ENCODE data around the gene TMEM138.

Gene TMEM138

GRCh38 chr11:61403658-61404057 is 41.5 kb downstream of the TMEM138 start:
- no peaks in the 10 kb centered on the region for H3K27me3 Mint-ChIP-seq
- H3K4me1 Mint-ChIP-seq (ENCODE audit: low read depth): no peaks in the 10 kb centered on the region
- H3K27ac Mint-ChIP-seq: no peak overlapping the region
- H3K4me3 Mint-ChIP-seq: no peak overlapping the region
- H3K9me3 Mint-ChIP-seq: no peaks in the 10 kb centered on the region
- H3K36me3 Mint-ChIP-seq (ENCODE audit: low read depth): peaks cover 79% of the 10 kb centered on the region

DNA sequence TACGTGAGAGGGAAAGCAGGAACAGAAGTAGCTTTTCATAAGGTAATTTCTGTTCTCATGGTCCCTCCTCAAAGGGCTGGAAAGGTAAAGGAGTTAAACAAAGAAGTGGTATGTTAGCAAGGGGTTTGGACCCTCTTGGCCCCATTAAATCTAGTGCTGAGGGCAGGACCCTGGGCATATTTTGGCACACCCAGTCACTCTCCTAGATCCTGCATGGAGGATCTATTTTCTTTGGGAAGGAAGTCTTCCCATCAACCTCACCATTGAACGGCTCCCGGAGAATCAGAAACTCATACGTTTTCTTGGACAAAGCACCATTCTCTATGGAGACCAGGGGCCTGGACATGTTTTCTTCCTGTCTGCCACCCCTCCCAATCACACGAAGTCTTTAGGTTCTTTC is 41.9 kb downstream of the TMEM138 start:
- Mint-ChIP-seq H3K9me3 (no peaks in the 10 kb centered on the region), H3K4me3 (no peak overlapping the region), H3K27ac (no peak overlapping the region), H3K4me1 (ENCODE audit: low read depth) (no peaks in the 10 kb centered on the region), H3K36me3 (ENCODE audit: low read depth) (peaks cover 77% of the 10 kb centered on the region), H3K27me3 (no peaks in the 10 kb centered on the region)

GRCh38 chr11:61404641-61405040 is 42.5 kb downstream of the TMEM138 start:
- H3K4me1 Mint-ChIP-seq (ENCODE audit: low read depth): no peaks in the 10 kb centered on the region
- no peaks in the 10 kb centered on the region for H3K9me3 Mint-ChIP-seq
- no peak overlapping the region for H3K27ac Mint-ChIP-seq
- peaks cover 76% of the 10 kb centered on the region for H3K36me3 Mint-ChIP-seq (ENCODE audit: low read depth)
- no peaks in the 10 kb centered on the region for H3K27me3 Mint-ChIP-seq
- no peak overlapping the region for H3K4me3 Mint-ChIP-seq

GRCh38 chr11:61406067-61406466 is 43.9 kb downstream of the TMEM138 start:
- H3K27me3 Mint-ChIP-seq: no peaks in the 10 kb centered on the region
- H3K36me3 Mint-ChIP-seq (ENCODE audit: low read depth): peaks cover 78% of the 10 kb centered on the region
- H3K4me3 Mint-ChIP-seq: no peak overlapping the region
- no peaks in the 10 kb centered on the region for H3K9me3 Mint-ChIP-seq
- no peaks in the 10 kb centered on the region for H3K4me1 Mint-ChIP-seq (ENCODE audit: low read depth)
- H3K27ac Mint-ChIP-seq: no peak overlapping the region

GRCh38 chr11:61406991-61407728 is 45.0 kb downstream of the TMEM138 start:
- Mint-ChIP-seq H3K36me3 (ENCODE audit: low read depth) (peaks cover 81% of the 10 kb centered on the region), H3K4me1 (ENCODE audit: low read depth) (no peaks in the 10 kb centered on the region), H3K27ac (no peak overlapping the region), H3K27me3 (no peaks in the 10 kb centered on the region), H3K9me3 (no peaks in the 10 kb centered on the region), H3K4me3 (no peak overlapping the region)

- Mint-ChIP-seq H3K27ac (no peak overlapping the region), H3K9me3 (no peaks in the 10 kb centered on the region), H3K4me1 (ENCODE audit: low read depth) (no peaks in the 10 kb centered on the region), H3K36me3 (ENCODE audit: low read depth) (peaks cover 73% of the 10 kb centered on the region), H3K27me3 (no peaks in the 10 kb centered on the region), H3K4me3 (no peak overlapping the region)
Observed at GRCh38 chr11:61411589-61411988, 49.4 kb downstream of the TMEM138 start.

GRCh38 chr11:61413496-61413895 is 51.3 kb downstream of the TMEM138 start:
- Mint-ChIP-seq H3K27me3 (no peaks in the 10 kb centered on the region), H3K4me1 (ENCODE audit: low read depth) (peaks cover 11% of the 10 kb centered on the region), H3K27ac (peak overlapping the region; percentile 3), H3K36me3 (ENCODE audit: low read depth) (peaks cover 75% of the 10 kb centered on the region), H3K9me3 (no peaks in the 10 kb centered on the region), H3K4me3 (no peak overlapping the region)

DNA sequence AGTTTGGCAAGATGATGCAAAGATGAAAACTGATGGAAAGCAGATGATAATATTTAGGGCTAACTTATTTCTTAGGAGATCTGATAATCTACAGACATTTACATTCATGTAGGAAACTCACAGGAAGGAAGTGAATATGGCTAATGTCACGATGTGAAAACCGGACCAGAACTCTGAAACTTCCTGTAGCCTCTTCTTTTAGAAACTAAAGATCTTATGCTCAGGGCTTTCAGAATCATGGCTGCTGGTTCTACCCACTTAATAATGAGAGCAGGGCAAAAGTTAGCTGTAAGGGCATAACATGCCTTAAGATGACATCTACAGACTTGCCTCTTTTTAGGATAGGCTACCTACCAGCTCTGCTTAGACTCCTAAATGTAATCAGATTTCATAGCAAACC is 52.4 kb downstream of the TMEM138 start:
- Mint-ChIP-seq H3K27me3 (no peaks in the 10 kb centered on the region), H3K36me3 (ENCODE audit: low read depth) (peaks cover 81% of the 10 kb centered on the region), H3K4me3 (no peak overlapping the region), H3K9me3 (no peaks in the 10 kb centered on the region), H3K27ac (peak overlapping the region; percentile 26), H3K4me1 (ENCODE audit: low read depth) (peaks cover 21% of the 10 kb centered on the region)

DNA sequence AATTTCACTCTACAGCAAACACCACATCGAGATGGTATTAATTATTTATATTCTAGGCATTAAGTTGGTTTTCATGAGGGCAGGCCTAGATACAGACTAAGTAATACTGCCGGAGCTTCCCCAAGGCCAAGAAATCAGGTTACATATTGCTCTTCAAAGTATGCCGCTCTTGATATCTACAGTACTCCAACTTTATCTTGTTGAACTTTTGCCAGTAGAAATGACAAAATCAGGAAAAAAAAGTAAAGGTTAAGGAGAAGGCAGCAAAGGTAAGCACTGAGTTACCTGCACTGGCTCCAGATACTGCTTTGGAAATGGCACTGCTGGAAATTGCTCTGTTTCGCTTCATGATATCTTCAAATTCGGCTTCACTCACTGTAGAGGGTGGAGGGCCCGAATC is 53.2 kb downstream of the TMEM138 start:
- Mint-ChIP-seq H3K36me3 (ENCODE audit: low read depth) (peaks cover 83% of the 10 kb centered on the region), H3K4me1 (ENCODE audit: low read depth) (peaks cover 29% of the 10 kb centered on the region), H3K9me3 (no peaks in the 10 kb centered on the region), H3K27ac (no peak overlapping the region), H3K27me3 (no peaks in the 10 kb centered on the region), H3K4me3 (no peak overlapping the region)

- no peaks in the 10 kb centered on the region for H3K9me3 Mint-ChIP-seq
- peaks cover 39% of the 10 kb centered on the region for H3K4me1 Mint-ChIP-seq (ENCODE audit: low read depth)
- peaks cover 83% of the 10 kb centered on the region for H3K36me3 Mint-ChIP-seq (ENCODE audit: low read depth)
- peak overlapping the region; percentile 63 for H3K27ac Mint-ChIP-seq
- H3K27me3 Mint-ChIP-seq: no peaks in the 10 kb centered on the region
- no peak overlapping the region for H3K4me3 Mint-ChIP-seq
Observed at GRCh38 chr11:61416941-61417340, 54.8 kb downstream of the TMEM138 start.

DNA sequence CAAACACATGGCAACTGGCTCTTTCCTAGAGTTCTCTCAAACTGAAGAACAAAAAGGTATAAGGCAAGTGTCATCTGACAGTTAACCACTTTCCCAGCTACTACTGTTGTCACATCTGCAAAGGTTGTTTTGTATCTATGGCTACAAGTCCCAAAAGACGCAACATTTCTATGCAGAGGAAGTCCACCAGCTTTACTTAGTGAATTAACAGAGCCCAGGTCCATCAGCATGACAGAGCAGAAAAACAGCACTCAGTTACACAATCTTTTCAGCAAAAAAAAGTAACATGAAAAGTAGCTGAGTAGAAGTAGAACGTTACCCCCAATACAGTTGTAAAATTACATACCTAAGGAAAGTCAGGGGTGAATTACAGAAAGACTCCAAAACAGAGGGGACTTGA is 55.5 kb downstream of the TMEM138 start:
- peaks cover 45% of the 10 kb centered on the region for H3K4me1 Mint-ChIP-seq (ENCODE audit: low read depth)
- H3K27me3 Mint-ChIP-seq: no peaks in the 10 kb centered on the region
- H3K36me3 Mint-ChIP-seq (ENCODE audit: low read depth): peaks cover 89% of the 10 kb centered on the region
- H3K9me3 Mint-ChIP-seq: no peaks in the 10 kb centered on the region
- no peak overlapping the region for H3K4me3 Mint-ChIP-seq
- H3K27ac Mint-ChIP-seq: peak overlapping the region; percentile 63

- Mint-ChIP-seq H3K27me3 (no peaks in the 10 kb centered on the region), H3K27ac (peak overlapping the region; percentile 63), H3K4me3 (no peak overlapping the region), H3K4me1 (ENCODE audit: low read depth) (peaks cover 46% of the 10 kb centered on the region), H3K9me3 (no peaks in the 10 kb centered on the region), H3K36me3 (ENCODE audit: low read depth) (peaks cover 91% of the 10 kb centered on the region)
Observed at GRCh38 chr11:61418136-61418535, 56.0 kb downstream of the TMEM138 start.
